Lung (tissue), 12 donors: ENCODE results near the gene WDR82. TPM values are rescaled to one million over a fixed set of nuclear protein-coding genes. Genes with fewer than 3 reads are reported as not detected.

ENCODE experiments used
- ATAC-seq: fragments of 200-7000 bp; cut with Tn5 transposase; one replicate; pipeline ENCODE4 v1.9.1; 2020; ENCODE audit warnings: moderate number of reproducible peaks; ENCODE audit not compliant: insufficient read depth, low FRiP score
- DNase-seq, 3 donors: peaks; one replicate each; pipeline ENCODE4 v3.0.0-alpha.2; 2013 to 2017
- H3K27ac ChIP-seq, 2 donors: one replicate each; pipeline ENCODE4 v1.5.1; 2013; ENCODE audit warnings: mild to moderate bottlenecking in 2 of 2, moderate library complexity in 2 of 2, control low read depth in 1 of 2, inconsistent platforms in 1 of 2, low read depth in 1 of 2, low read length in 1 of 2
- H3K27me3 ChIP-seq, 3 donors: one replicate each; pipeline ENCODE4 v1.5.1; 2013; ENCODE audit warnings: low read length in 2 of 3; ENCODE audit not compliant: control insufficient read depth in 3 of 3, insufficient read depth in 3 of 3
- H3K36me3 ChIP-seq, 4 donors: one replicate each; pipeline ENCODE4 v1.5.1; 2013; ENCODE audit warnings: low read length in 4 of 4, mild to moderate bottlenecking in 1 of 4, moderate library complexity in 1 of 4; ENCODE audit not compliant: control insufficient read depth in 4 of 4, insufficient read depth in 4 of 4
- H3K4me1 ChIP-seq, 5 donors: one replicate each; pipeline ENCODE4 v1.5.1; 2013; ENCODE audit warnings: low read length in 5 of 5, mild to moderate bottlenecking in 2 of 5, moderate library complexity in 1 of 5; ENCODE audit not compliant: control insufficient read depth in 5 of 5, insufficient read depth in 5 of 5
- H3K4me3 ChIP-seq: one replicate; pipeline ENCODE4 v1.5.1; 2013; ENCODE audit warnings: mild to moderate bottlenecking, control low read depth, moderate library complexity
- H3K9ac ChIP-seq, 2 donors: one replicate each; pipeline ENCODE4 v1.5.1; 2013; ENCODE audit warnings: low read length in 2 of 2, control low read depth in 1 of 2; ENCODE audit not compliant: insufficient read depth in 1 of 2
- H3K9me3 ChIP-seq, 4 donors: one replicate each; pipeline ENCODE4 v1.5.1; 2013; ENCODE audit warnings: low read length in 3 of 4, mild to moderate bottlenecking in 1 of 4, moderate library complexity in 1 of 4; ENCODE audit not compliant: control insufficient read depth in 4 of 4, insufficient read depth in 3 of 4
- CTCF ChIP-seq: IDR thresholded peaks from 2 replicates; pipeline ENCODE4 v1.5.1; 2012; ENCODE audit warnings: mild to moderate bottlenecking; ENCODE audit errors: control extremely low read depth, extremely low read depth
- WGBS, 2 donors: extraction: QIAGEN DNeasy Blood & Tissue Kit; methylation state at CpG; one replicate each; pipeline ENCODE4 v1.1.7; 2013; 5-methylcytosine and 5-hydroxymethylcytosine counted together
- polyA plus RNA-seq, 2 donors: library from polyadenylated mRNA; stranded (reverse); fragments of 200-250 nt; gene quantifications; one replicate each; pipeline ENCODE4 v1.2.1, GENCODE V29; 2013
- total RNA-seq, 2 donors: library from RNA; depleted of rRNA in 1 of 2; stranded (reverse); fragments of >200 nt in 1 of 2; gene quantifications; one replicate each; pipeline ENCODE4 v1.2.1, GENCODE V29; 2014 to 2021
- donor health status: control.
- donor health status: control.
- donor health status: Bipolar disorder and iron deficiency.
- donor health status: healthy.
- donor health status: DM: yes; HTN: yes; CAD: no.

Gene WDR82
- total and polyA plus RNA-seq, 4 donors = 19.4 to 72.8 (median 51.1) TPM

- no peak overlapping the region for H3K4me3 ChIP-seq
- no peaks in the 10 kb centered on the region for H3K27me3 ChIP-seq
- peak overlapping the region in 1 of 2 donors; percentile 42 for H3K27ac ChIP-seq
- no peaks in the 10 kb centered on the region for H3K9me3 ChIP-seq
- no peak for DNase-seq
- no peak for ATAC-seq
- no peak overlapping the region for H3K9ac ChIP-seq
- H3K36me3 ChIP-seq = peaks cover 31 to 53% (median 39%) of the 10 kb centered on the region in 4 donors
- WGBS, 2 donors = 61 to 89% methylated on average over 7 of the region's 7 CpGs
- peaks cover 10 to 22% (median 14%) of the 10 kb centered on the region in 5 donors for H3K4me1 ChIP-seq
- TF ChIP-seq CTCF = no peak
These were observed 10.4 kb downstream of the WDR82 start for GRCh38 chr3:52268036-52268435.

- Histone ChIP-seq H3K36me3 (peaks cover 37 to 75% (median 52%) of the 10 kb centered on the region in 4 donors), H3K27ac (no peak overlapping the region), H3K4me3 (no peak overlapping the region), H3K9ac (no peak overlapping the region), H3K4me1 (peaks cover 0 to 6% (median 3%) of the 10 kb centered on the region in 5 donors), H3K9me3 (no peaks in the 10 kb centered on the region), H3K27me3 (no peaks in the 10 kb centered on the region)
- DNase-seq = peak in 1 of 3 donors; percentile 48
- WGBS, 2 donors = 86 to 96% methylated on average over 6 of the region's 6 CpGs
- no peak for ATAC-seq
- no peak for TF ChIP-seq CTCF
These were observed 13.1 kb downstream of the WDR82 start for GRCh38 chr3:52265387-52265786.

- no peak for ATAC-seq
- peaks cover 0 to 2% (median 0%) of the 10 kb centered on the region in 5 donors for H3K4me1 ChIP-seq
These were observed 16.0 kb downstream of the WDR82 start for GRCh38 chr3:52262447-52262846.

More at GRCh38 chr3:52262447-52262846, 16.0 kb downstream of the WDR82 start:
- TF ChIP-seq CTCF = no peak
- Histone ChIP-seq H3K36me3 (peaks cover 55 to 83% (median 71%) of the 10 kb centered on the region in 4 donors), H3K27me3 (no peaks in the 10 kb centered on the region), H3K4me3 (no peak overlapping the region), H3K27ac (no peak overlapping the region), H3K9me3 (no peaks in the 10 kb centered on the region), H3K9ac (no peak overlapping the region)
- no peak for DNase-seq
